ENCODE measurements around the gene FBXW4.

- TF ChIP-seq, protein P1, sequence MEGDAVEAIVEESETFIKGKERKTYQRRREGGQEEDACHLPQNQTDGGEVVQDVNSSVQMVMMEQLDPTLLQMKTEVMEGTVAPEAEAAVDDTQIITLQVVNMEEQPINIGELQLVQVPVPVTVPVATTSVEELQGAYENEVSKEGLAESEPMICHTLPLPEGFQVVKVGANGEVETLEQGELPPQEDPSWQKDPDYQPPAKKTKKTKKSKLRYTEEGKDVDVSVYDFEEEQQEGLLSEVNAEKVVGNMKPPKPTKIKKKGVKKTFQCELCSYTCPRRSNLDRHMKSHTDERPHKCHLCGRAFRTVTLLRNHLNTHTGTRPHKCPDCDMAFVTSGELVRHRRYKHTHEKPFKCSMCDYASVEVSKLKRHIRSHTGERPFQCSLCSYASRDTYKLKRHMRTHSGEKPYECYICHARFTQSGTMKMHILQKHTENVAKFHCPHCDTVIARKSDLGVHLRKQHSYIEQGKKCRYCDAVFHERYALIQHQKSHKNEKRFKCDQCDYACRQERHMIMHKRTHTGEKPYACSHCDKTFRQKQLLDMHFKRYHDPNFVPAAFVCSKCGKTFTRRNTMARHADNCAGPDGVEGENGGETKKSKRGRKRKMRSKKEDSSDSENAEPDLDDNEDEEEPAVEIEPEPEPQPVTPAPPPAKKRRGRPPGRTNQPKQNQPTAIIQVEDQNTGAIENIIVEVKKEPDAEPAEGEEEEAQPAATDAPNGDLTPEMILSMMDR (IDR thresholded peaks at IDR 0.05): no peak
- TF ChIP-seq POLR2A (IDR thresholded peaks at IDR 0.05): no peak
Observed at GRCh38 chr10:101612086-101612485, 82.9 kb downstream of the FBXW4 start.

Measured in uterus (tissue), 2 donors.